Activated T-helper 1 cell treated with anti-CD3 and anti-CD28 coated beads, Interleukin-12 subunit alpha, Interleukin-12 subunit beta, Interleukin-2, Interleukin-4 antibody, amounts not matched to agents 30 ng/mL and 10 ng/mL and 1 ng/mL, durations not matched to agents 14 hours and 24 hours and 36 hours (primary cell): ENCODE measurements around the gene ITPKB. TPM values are rescaled to one million over a fixed set of nuclear protein-coding genes. Genes with fewer than 3 reads are reported as not detected.
A peak's percentile ranks its signal among the peaks of the same experiment; 100 is the strongest.

ENCODE experiments used
- DNase-seq: peaks from one replicate; pipeline ENCODE4 v3.0.0; 2021; ENCODE audit warnings: low spot score
- H3K27ac Mint-ChIP-seq: one replicate; pipeline ENCODE4 v1.8.0; 2021; ENCODE audit warnings: mild to moderate bottlenecking, mixed read lengths
- H3K27me3 Mint-ChIP-seq: one replicate; pipeline ENCODE4 v1.8.0; 2022; ENCODE audit warnings: mild to moderate bottlenecking, moderate library complexity, mixed read lengths; ENCODE audit not compliant: insufficient read depth
- H3K36me3 Mint-ChIP-seq: one replicate; pipeline ENCODE4 v1.8.0; 2021; ENCODE audit warnings: low read depth, mixed read lengths
- H3K4me1 Mint-ChIP-seq: one replicate; pipeline ENCODE4 v1.8.0; 2021; ENCODE audit warnings: low read depth, mixed read lengths
- H3K4me3 Mint-ChIP-seq: one replicate; pipeline ENCODE4 v1.8.0; 2021; ENCODE audit warnings: mild to moderate bottlenecking, moderate library complexity, mixed read lengths
- H3K9me3 Mint-ChIP-seq: one replicate; pipeline ENCODE4 v1.8.0; 2021; ENCODE audit warnings: mixed read lengths
- intact Hi-C: fragments of 100-400 bp; cut with micrococcal nuclease; formaldehyde crosslinking; loops from one replicate; pipeline ENCODE4 v1.15.1; 2024
- total RNA-seq: library from RNA; stranded (reverse); gene quantifications from 2 replicates; pipeline ENCODE4 v1.2.3, GENCODE V29; 2022

The ITPKB gene
- total RNA-seq, 1 donor from 2014 or later = 38.5 TPM

- Mint-ChIP-seq H3K4me3 (no peak overlapping the region), H3K27ac (no peak overlapping the region), H3K4me1 (no peaks in the 10 kb centered on the region), H3K27me3 (peaks cover 7% of the 10 kb centered on the region), H3K9me3 (no peaks in the 10 kb centered on the region), H3K36me3 (no peaks in the 10 kb centered on the region)
- DNase-seq = no peak
- intact Hi-C loops = no loop called here
Observed at GRCh38 chr1:226610671-226611070, 128.4 kb downstream of the ITPKB start.

DNA sequence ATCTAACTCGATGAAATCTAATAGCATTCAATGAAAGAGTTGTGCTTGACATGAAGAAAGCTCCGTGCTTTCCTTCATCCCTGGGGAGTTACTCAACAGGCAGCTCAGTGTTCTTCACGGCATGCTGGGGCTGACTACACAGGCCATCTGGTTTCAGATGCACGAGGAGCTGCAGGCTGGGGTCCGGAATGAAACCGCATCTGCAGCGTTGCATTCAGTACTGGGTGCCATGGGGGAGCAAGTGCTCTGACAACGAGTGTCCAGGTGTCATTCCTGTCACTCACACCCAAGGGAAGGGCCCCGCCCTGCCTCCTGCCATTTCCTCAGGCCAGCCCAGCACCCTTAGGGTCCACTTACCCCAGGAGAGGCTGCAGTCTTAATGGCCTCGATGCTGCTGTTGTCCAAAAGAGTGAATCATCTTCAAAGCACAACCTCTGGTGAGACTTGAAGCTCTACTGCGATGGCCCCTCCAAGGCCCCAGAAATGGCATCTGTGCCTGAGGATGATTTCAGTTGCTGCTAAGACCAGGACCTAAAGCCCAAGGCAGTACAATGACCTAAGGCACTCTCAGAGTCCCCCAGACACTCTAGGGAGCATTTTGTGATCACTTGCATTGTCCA, 129.1 kb downstream of the ITPKB start:
- H3K4me3 Mint-ChIP-seq = no peak overlapping the region
- no peak for DNase-seq
- no peaks in the 10 kb centered on the region for H3K36me3 Mint-ChIP-seq
- peaks cover 7% of the 10 kb centered on the region for H3K27me3 Mint-ChIP-seq
- no peaks in the 10 kb centered on the region for H3K4me1 Mint-ChIP-seq
- no peaks in the 10 kb centered on the region for H3K9me3 Mint-ChIP-seq
- H3K27ac Mint-ChIP-seq = no peak overlapping the region
- intact Hi-C loops = loop anchor here (5.0 kb wide), 1 partner anchor 63 kb away; the partner anchor contains the start of gene STUM

- peak; percentile 44 for DNase-seq
- intact Hi-C loops = loop anchor here (5.0 kb wide), 1 partner anchor 62 kb away; the partner anchor contains the start of gene STUM
- Mint-ChIP-seq H3K27ac (no peak overlapping the region), H3K4me1 (peaks cover under 1% of the 10 kb centered on the region), H3K27me3 (peaks cover 5% of the 10 kb centered on the region), H3K36me3 (no peaks in the 10 kb centered on the region), H3K9me3 (no peaks in the 10 kb centered on the region), H3K4me3 (no peak overlapping the region)
Observed at GRCh38 chr1:226608699-226609505, 130.2 kb downstream of the ITPKB start.

GRCh38 chr1:226607821-226608220, 131.3 kb downstream of the ITPKB start:
- intact Hi-C loops = loop anchor here (5.0 kb wide), 1 partner anchor 61 kb away; the partner anchor contains the start of gene STUM
- Mint-ChIP-seq H3K9me3 (no peaks in the 10 kb centered on the region), H3K4me3 (no peak overlapping the region), H3K4me1 (peaks cover 9% of the 10 kb centered on the region), H3K27ac (no peak overlapping the region), H3K27me3 (peaks cover 2% of the 10 kb centered on the region), H3K36me3 (no peaks in the 10 kb centered on the region)
- DNase-seq = no peak

DNA sequence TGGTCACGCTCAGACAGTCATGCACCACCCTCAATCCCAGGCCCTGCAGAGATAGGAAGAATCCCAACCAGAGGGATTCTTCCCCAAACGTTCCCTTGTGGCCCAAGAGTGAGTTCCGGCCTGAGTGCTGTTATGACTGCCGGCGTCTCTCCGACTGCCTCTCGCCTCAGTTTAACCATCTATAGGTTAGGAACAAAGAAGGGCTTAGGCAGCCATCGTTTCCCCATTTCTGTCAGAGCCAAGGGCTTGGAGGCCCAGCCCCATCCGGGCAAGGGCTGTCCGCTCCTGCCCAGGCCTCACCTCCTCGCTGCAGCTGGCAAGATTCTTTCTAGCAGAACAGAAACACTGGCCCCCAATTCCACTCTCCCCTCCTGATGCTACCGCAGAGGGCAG, 131.8 kb downstream of the ITPKB start:
- Mint-ChIP-seq H3K4me3 (no peak overlapping the region), H3K36me3 (no peaks in the 10 kb centered on the region), H3K27ac (no peak overlapping the region), H3K9me3 (no peaks in the 10 kb centered on the region), H3K27me3 (peaks cover 2% of the 10 kb centered on the region), H3K4me1 (peaks cover 9% of the 10 kb centered on the region)
- intact Hi-C loops = loop anchor here (5.0 kb wide), 1 partner anchor 60 kb away; the partner anchor contains the start of gene STUM
- no peak for DNase-seq

GRCh38 chr1:226606311-226607267, 132.5 kb downstream of the ITPKB start:
- no peak for DNase-seq
- no peaks in the 10 kb centered on the region for H3K9me3 Mint-ChIP-seq
- intact Hi-C loops = loop anchor here (5.0 kb wide), 1 partner anchor 59 kb away; the partner anchor contains the start of gene STUM
- no peak overlapping the region for H3K4me3 Mint-ChIP-seq
- no peaks in the 10 kb centered on the region for H3K36me3 Mint-ChIP-seq
- peaks cover 9% of the 10 kb centered on the region for H3K4me1 Mint-ChIP-seq
- peaks cover 2% of the 10 kb centered on the region for H3K27me3 Mint-ChIP-seq
- H3K27ac Mint-ChIP-seq = no peak overlapping the region

DNA sequence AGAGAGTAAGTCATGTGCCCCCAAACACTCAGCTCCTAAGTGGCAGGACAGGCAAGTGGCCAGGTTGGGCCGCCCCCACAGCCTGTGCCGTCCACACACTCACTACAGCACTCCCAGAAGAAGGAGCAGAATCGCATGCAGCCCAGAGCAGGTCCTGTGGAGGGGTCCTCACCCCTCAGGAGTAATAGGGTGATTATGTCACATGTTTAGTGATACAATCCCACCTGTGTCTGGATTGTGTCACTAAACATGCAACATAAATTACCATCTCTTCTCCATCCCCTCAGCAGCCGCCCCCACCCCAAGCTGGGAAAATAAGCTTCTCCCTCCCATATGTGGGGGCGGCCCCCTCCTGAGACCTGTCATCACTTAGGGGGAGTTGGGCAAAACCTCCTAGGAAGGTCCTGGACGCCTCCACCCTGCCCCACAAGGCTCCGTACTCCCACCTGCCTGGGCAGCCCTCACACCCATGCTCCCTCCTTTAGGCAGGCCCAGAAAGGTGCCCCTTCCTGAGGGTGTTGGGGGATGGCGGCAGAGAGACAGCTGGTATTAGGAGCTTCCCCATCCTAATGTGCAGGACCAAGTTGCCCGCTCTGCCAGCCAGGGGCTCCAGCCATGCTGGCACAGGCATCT, 133.6 kb downstream of the ITPKB start:
- no peak overlapping the region for H3K27ac Mint-ChIP-seq
- intact Hi-C loops = loop anchor here (5.0 kb wide), 1 partner anchor 58 kb away; the partner anchor contains the start of gene STUM
- no peaks in the 10 kb centered on the region for H3K9me3 Mint-ChIP-seq
- no peaks in the 10 kb centered on the region for H3K36me3 Mint-ChIP-seq
- H3K4me3 Mint-ChIP-seq = no peak overlapping the region
- peaks cover 2% of the 10 kb centered on the region for H3K27me3 Mint-ChIP-seq
- peaks cover 9% of the 10 kb centered on the region for H3K4me1 Mint-ChIP-seq
- no peak for DNase-seq

- intact Hi-C loops = loop anchor here (5.0 kb wide), 1 partner anchor 57 kb away; the partner anchor contains the start of gene STUM
- H3K4me1 Mint-ChIP-seq = peaks cover 9% of the 10 kb centered on the region
- H3K27me3 Mint-ChIP-seq = peaks cover 2% of the 10 kb centered on the region
Observed at GRCh38 chr1:226604560-226605317, 134.3 kb downstream of the ITPKB start.

DNA sequence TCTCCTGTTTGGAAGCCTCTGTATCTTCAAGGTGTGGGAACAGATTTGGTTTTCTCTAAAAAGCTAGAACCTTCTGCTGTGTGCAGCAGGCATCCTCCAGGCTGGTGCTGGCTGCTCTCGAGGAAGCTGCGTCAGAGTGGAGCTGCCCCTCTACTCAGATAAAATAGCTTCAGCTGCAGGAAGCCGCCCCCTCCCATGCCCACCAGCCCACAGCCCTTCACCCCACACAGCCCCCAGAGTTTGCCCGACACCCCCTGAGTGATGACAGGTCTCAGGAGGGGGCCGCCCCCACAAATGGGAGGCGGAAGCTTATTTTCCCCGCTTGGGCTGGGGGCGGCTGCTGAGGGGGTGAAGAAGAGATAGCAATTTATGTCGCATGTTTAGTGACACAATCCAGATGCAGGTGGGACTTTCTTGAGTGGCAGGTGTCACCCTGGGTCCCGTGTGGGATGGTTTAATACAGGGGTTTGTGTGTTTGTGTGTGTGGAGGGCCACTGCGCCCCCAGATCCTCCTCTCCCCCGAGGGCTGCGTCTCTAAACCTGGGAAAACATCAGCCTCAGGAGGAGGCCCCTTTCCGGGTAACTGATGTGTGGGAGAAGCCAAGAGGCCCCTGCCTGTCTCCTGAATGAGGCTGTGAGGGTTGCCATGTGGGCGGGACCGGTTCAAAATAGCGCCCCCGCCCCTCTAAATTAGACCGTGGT, 135.1 kb downstream of the ITPKB start:
- intact Hi-C loops = no loop called here
- Mint-ChIP-seq H3K36me3 (no peaks in the 10 kb centered on the region), H3K27me3 (peaks cover 2% of the 10 kb centered on the region), H3K27ac (no peak overlapping the region), H3K4me1 (peaks cover 9% of the 10 kb centered on the region), H3K4me3 (no peak overlapping the region), H3K9me3 (no peaks in the 10 kb centered on the region)
- no peak for DNase-seq

More at GRCh38 chr1:226604560-226605317, 134.3 kb downstream of the ITPKB start:
- no peak for DNase-seq
- H3K36me3 Mint-ChIP-seq = no peaks in the 10 kb centered on the region
- no peak overlapping the region for H3K27ac Mint-ChIP-seq
- no peaks in the 10 kb centered on the region for H3K9me3 Mint-ChIP-seq
- no peak overlapping the region for H3K4me3 Mint-ChIP-seq

- no peak overlapping the region for H3K4me3 Mint-ChIP-seq
- peaks cover 5% of the 10 kb centered on the region for H3K27me3 Mint-ChIP-seq
- no peak overlapping the region for H3K27ac Mint-ChIP-seq
- H3K36me3 Mint-ChIP-seq = no peaks in the 10 kb centered on the region
- no peaks in the 10 kb centered on the region for H3K9me3 Mint-ChIP-seq
- intact Hi-C loops = no loop called here
- DNase-seq = no peak
- H3K4me1 Mint-ChIP-seq = peaks cover 9% of the 10 kb centered on the region
Observed at GRCh38 chr1:226603022-226603857, 135.8 kb downstream of the ITPKB start.
